Measurements from ENCODE around the gene AGTRAP. TPM values are rescaled to one million over a fixed set of nuclear protein-coding genes. Genes with fewer than 3 reads are reported as not detected.
A peak's percentile ranks its signal among the peaks of the same experiment; 100 is the strongest.

Gene AGTRAP
- total and polyA plus RNA-seq, 7 experiments from 2014 or later, result 28.2 to 108 (median 36.2) TPM

GRCh38 chr1:11752359-11753088 is 16.6 kb downstream of the AGTRAP start:
- CTCF ChIA-PET, result no interaction called here
- H3K27ac Mint-ChIP-seq, result peak overlapping the region in 6 of 9 donors; percentile 36 to 84 (median 66)

GRCh38 chr1:11753555-11754208 is 17.7 kb downstream of the AGTRAP start:
- no peak overlapping the region for H3K4me3 ChIP-seq (ENCODE audit: low read length)
- Mint-ChIP-seq H3K9me3 (no peaks in the 10 kb centered on the region), H3K36me3 (peaks cover 0 to 4% (median 0%) of the 10 kb centered on the region in 5 donors), H3K27ac (peak overlapping the region in 2 of 9 donors; percentile 38 to 88), H3K27me3 (peaks cover 0 to 8% (median 0%) of the 10 kb centered on the region in 5 donors), H3K4me3 (no peak overlapping the region), H3K4me1 (peaks cover 7 to 29% (median 17%) of the 10 kb centered on the region in 7 donors)
- POLR2A ChIA-PET, result no interaction called here
- DNase-seq, result no peak
- H3K4me1 ChIP-seq (ENCODE audit: control insufficient read depth in 2 of 2, insufficient read depth in 2 of 2, low read length in 2 of 2), result peaks cover 0 to 4% of the 10 kb centered on the region in 2 donors
- no peaks in the 10 kb centered on the region for H3K27me3 ChIP-seq (ENCODE audit: control insufficient read depth in 2 of 2, insufficient read depth in 2 of 2, low read length in 2 of 2)
- H3K9me3 ChIP-seq (ENCODE audit: control insufficient read depth in 2 of 3, low read length in 3 of 3), result no peaks in the 10 kb centered on the region
- H3K27ac ChIP-seq (ENCODE audit: low read depth, low read length), result no peak overlapping the region
- intact Hi-C loops (cut with micrococcal nuclease), result no loop called here
- ATAC-seq, result no peak
- peaks cover 0 to 26% (median 0%) of the 10 kb centered on the region in 3 experiments for H3K36me3 ChIP-seq (ENCODE audit: control insufficient read depth in 2 of 3, insufficient read depth in 3 of 3, low read length in 3 of 3)
- CTCF ChIA-PET, result interaction anchor here (0.7 kb wide), 1 partner anchor 90 kb away, joined by 3 read pairs; the partner anchor contains the start of gene FBXO6

More at GRCh38 chr1:11752359-11753088, 16.6 kb downstream of the AGTRAP start:
- H3K4me1 ChIP-seq (ENCODE audit: control insufficient read depth in 2 of 2, insufficient read depth in 2 of 2, low read length in 2 of 2), result peaks cover 0 to 6% of the 10 kb centered on the region in 2 donors
- peaks cover 0 to 4% (median 0%) of the 10 kb centered on the region in 5 donors for H3K27me3 Mint-ChIP-seq
- ATAC-seq, result no peak
- H3K27ac ChIP-seq (ENCODE audit: low read depth, low read length), result no peak overlapping the region
- H3K9me3 ChIP-seq (ENCODE audit: control insufficient read depth in 2 of 3, low read length in 3 of 3), result no peaks in the 10 kb centered on the region
- H3K9me3 Mint-ChIP-seq, result no peaks in the 10 kb centered on the region
- no peak for DNase-seq
- intact Hi-C loops (cut with micrococcal nuclease), result no loop called here
- H3K4me1 Mint-ChIP-seq, result peaks cover 7 to 33% (median 17%) of the 10 kb centered on the region in 7 donors
- H3K36me3 Mint-ChIP-seq, result peaks cover 0 to 4% (median 0%) of the 10 kb centered on the region in 5 donors
- peak overlapping the region in 1 of 10 donors; percentile 56 for H3K4me3 Mint-ChIP-seq
- H3K4me3 ChIP-seq (ENCODE audit: low read length), result no peak overlapping the region
- POLR2A ChIA-PET, result no interaction called here
- peaks cover 0 to 38% (median 0%) of the 10 kb centered on the region in 3 experiments for H3K36me3 ChIP-seq (ENCODE audit: control insufficient read depth in 2 of 3, insufficient read depth in 3 of 3, low read length in 3 of 3)
- H3K27me3 ChIP-seq (ENCODE audit: control insufficient read depth in 2 of 2, insufficient read depth in 2 of 2, low read length in 2 of 2), result no peaks in the 10 kb centered on the region

DNA sequence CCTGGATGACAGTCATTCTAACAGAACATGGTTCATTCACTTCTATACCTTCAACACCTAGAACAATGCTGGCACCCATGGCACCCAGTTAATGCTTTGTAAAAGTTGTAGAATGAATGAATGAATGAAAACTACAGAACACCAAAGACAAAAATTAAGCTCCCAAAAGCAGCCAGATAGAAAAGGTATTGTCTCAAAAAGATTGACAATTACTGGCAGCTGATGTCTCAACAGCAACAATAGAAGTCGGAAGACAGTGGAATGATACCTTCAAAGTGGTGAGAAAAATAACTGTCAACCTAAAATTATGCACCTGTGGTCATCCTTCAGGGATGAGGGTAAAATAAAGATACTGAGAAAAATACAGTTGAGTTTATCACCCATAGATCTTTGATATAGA is 21.1 kb downstream of the AGTRAP start:
- H3K27ac Mint-ChIP-seq, result no peak overlapping the region
- no peaks in the 10 kb centered on the region for H3K36me3 Mint-ChIP-seq
- peaks cover 0 to 2% of the 10 kb centered on the region in 2 donors for H3K4me1 ChIP-seq (ENCODE audit: control insufficient read depth in 2 of 2, insufficient read depth in 2 of 2, low read length in 2 of 2)
- peaks cover 0 to 26% (median 15%) of the 10 kb centered on the region in 7 donors for H3K4me1 Mint-ChIP-seq
- no peak overlapping the region for H3K27ac ChIP-seq (ENCODE audit: low read depth, low read length)
- no peaks in the 10 kb centered on the region for H3K9me3 ChIP-seq (ENCODE audit: control insufficient read depth in 2 of 3, low read length in 3 of 3)
- DNase-seq, result no peak
- ChIA-PET CTCF (no interaction called here), POLR2A (no interaction called here)
- intact Hi-C loops (cut with micrococcal nuclease), result no loop called here
- H3K27me3 Mint-ChIP-seq, result peaks cover 0 to 26% (median 5%) of the 10 kb centered on the region in 5 donors
- H3K9me3 Mint-ChIP-seq, result no peaks in the 10 kb centered on the region
- no peaks in the 10 kb centered on the region for H3K36me3 ChIP-seq (ENCODE audit: control insufficient read depth in 2 of 3, insufficient read depth in 3 of 3, low read length in 3 of 3)
- H3K4me3 ChIP-seq (ENCODE audit: low read length), result no peak overlapping the region
- H3K4me3 Mint-ChIP-seq, result no peak overlapping the region
- ATAC-seq, result no peak
- H3K27me3 ChIP-seq (ENCODE audit: control insufficient read depth in 2 of 2, insufficient read depth in 2 of 2, low read length in 2 of 2), result no peaks in the 10 kb centered on the region

DNA sequence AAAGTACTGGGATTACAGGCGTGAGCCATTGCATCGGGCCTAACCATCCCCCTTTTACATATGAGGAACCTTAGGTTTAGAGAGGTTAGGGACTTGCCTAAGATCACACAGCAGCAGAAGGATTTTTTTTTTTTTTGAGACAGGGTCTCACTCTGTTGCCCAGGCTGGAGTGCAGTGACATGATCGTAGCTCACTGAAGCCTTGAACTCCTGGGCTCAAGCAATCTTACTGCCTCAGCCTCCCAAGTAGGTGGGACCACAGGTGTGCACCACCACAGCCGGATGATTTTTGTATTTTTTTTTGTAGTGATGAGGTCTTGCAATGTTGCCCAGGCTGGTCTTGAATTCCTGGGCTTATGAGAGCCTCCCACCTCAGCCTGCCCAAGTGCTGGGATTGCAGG is 23.9 kb downstream of the AGTRAP start:
- POLR2A ChIA-PET, result no interaction called here
- Histone ChIP-seq H3K4me1 (ENCODE audit: control insufficient read depth in 2 of 2, insufficient read depth in 2 of 2, low read length in 2 of 2) (peaks cover 0 to 5% of the 10 kb centered on the region in 2 donors), H3K4me3 (ENCODE audit: low read length) (no peak overlapping the region), H3K27ac (ENCODE audit: low read depth, low read length) (no peak overlapping the region), H3K27me3 (ENCODE audit: control insufficient read depth in 2 of 2, insufficient read depth in 2 of 2, low read length in 2 of 2) (peaks cover 0 to 5% of the 10 kb centered on the region in 2 donors), H3K9me3 (ENCODE audit: control insufficient read depth in 2 of 3, low read length in 3 of 3) (no peaks in the 10 kb centered on the region), H3K36me3 (ENCODE audit: control insufficient read depth in 2 of 3, insufficient read depth in 3 of 3, low read length in 3 of 3) (no peaks in the 10 kb centered on the region)
- ATAC-seq, result no peak
- CTCF ChIA-PET, result no interaction called here
- intact Hi-C loops (cut with micrococcal nuclease), result no loop called here
- Mint-ChIP-seq H3K27me3 (peaks cover 13 to 36% (median 17%) of the 10 kb centered on the region in 5 donors), H3K36me3 (no peaks in the 10 kb centered on the region), H3K9me3 (no peaks in the 10 kb centered on the region), H3K27ac (no peak overlapping the region), H3K4me3 (no peak overlapping the region), H3K4me1 (peaks cover 2 to 12% (median 6%) of the 10 kb centered on the region in 7 donors)
- DNase-seq, result no peak

DNA sequence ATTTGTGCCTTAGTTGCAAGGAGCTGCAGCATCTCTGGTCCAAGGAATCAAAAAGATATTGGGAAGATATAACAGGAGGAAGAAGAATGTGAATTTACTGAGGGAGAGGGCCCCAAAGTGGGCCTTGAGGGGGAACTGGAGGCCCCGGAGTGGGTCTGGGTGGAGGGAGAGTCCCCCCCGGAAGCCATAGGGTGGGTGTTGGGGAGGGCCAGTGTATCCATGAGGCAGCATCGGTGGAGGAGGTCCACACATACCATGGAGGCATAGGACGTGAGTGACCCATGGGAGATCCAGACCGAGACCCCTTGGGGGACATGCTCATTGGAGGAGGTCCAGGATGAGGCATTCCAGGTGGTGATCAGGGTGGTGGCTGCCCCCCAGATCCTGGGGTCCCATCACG is 25.3 kb downstream of the AGTRAP start:
- Mint-ChIP-seq H3K27ac (no peak overlapping the region), H3K4me3 (peak overlapping the region in 4 of 10 donors; percentile 33 to 47 (median 40))

GRCh38 chr1:11761988-11762406 is 26.1 kb downstream of the AGTRAP start, which contains the start of gene C1orf167:
TSS of gene C1orf167 (plus strand) at chr1:11762193. CDS start at chr1:11764401, 2,208 bp downstream.
- peaks cover 13 to 35% (median 17%) of the 10 kb centered on the region in 5 donors for H3K27me3 Mint-ChIP-seq
- Histone ChIP-seq H3K4me1 (ENCODE audit: control insufficient read depth in 2 of 2, insufficient read depth in 2 of 2, low read length in 2 of 2) (peaks cover 0 to 5% of the 10 kb centered on the region in 2 donors), H3K27ac (ENCODE audit: low read depth, low read length) (no peak within 1 kb of the TSS), H3K36me3 (ENCODE audit: control insufficient read depth in 2 of 3, insufficient read depth in 3 of 3, low read length in 3 of 3) (no peaks in the 10 kb centered on the region), H3K4me3 (ENCODE audit: low read length) (no peak within 1 kb of the TSS), H3K9me3 (ENCODE audit: control insufficient read depth in 2 of 3, low read length in 3 of 3) (no peaks in the 10 kb centered on the region), H3K27me3 (ENCODE audit: control insufficient read depth in 2 of 2, insufficient read depth in 2 of 2, low read length in 2 of 2) (peaks cover 0 to 5% of the 10 kb centered on the region in 2 donors)
- intact Hi-C loops (cut with micrococcal nuclease), result no loop called here
- peak; percentile 66 for ATAC-seq
- peak within 1 kb of the TSS in 7 of 10 donors; percentile 3 to 55 (median 42) for H3K4me3 Mint-ChIP-seq
- H3K27ac Mint-ChIP-seq, result no peak within 1 kb of the TSS
- H3K4me1 Mint-ChIP-seq, result peaks cover 2 to 12% (median 5%) of the 10 kb centered on the region in 7 donors
- ChIA-PET CTCF (no interaction called here), POLR2A (no interaction called here)
- H3K9me3 Mint-ChIP-seq, result no peaks in the 10 kb centered on the region
- H3K36me3 Mint-ChIP-seq, result no peaks in the 10 kb centered on the region
- DNase-seq, result peak in 5 of 9 donors; percentile 13 to 54 (median 22)

More for the DNA sequence above, 25.3 kb downstream of the AGTRAP start:
- Histone ChIP-seq H3K4me1 (ENCODE audit: control insufficient read depth in 2 of 2, insufficient read depth in 2 of 2, low read length in 2 of 2) (peaks cover 0 to 5% of the 10 kb centered on the region in 2 donors), H3K27me3 (ENCODE audit: control insufficient read depth in 2 of 2, insufficient read depth in 2 of 2, low read length in 2 of 2) (peaks cover 0 to 5% of the 10 kb centered on the region in 2 donors), H3K36me3 (ENCODE audit: control insufficient read depth in 2 of 3, insufficient read depth in 3 of 3, low read length in 3 of 3) (no peaks in the 10 kb centered on the region), H3K4me3 (ENCODE audit: low read length) (no peak overlapping the region), H3K27ac (ENCODE audit: low read depth, low read length) (no peak overlapping the region), H3K9me3 (ENCODE audit: control insufficient read depth in 2 of 3, low read length in 3 of 3) (no peaks in the 10 kb centered on the region)
- Mint-ChIP-seq H3K9me3 (no peaks in the 10 kb centered on the region), H3K4me1 (peaks cover 2 to 12% (median 6%) of the 10 kb centered on the region in 7 donors), H3K27me3 (peaks cover 13 to 36% (median 17%) of the 10 kb centered on the region in 5 donors), H3K36me3 (no peaks in the 10 kb centered on the region)
- ChIA-PET CTCF (no interaction called here), POLR2A (no interaction called here)
- no peak for ATAC-seq
- intact Hi-C loops (cut with micrococcal nuclease), result no loop called here
- no peak for DNase-seq

All from naive thymus-derived CD4-positive, alpha-beta T cell (primary cell).